ENCODE measurements around the gene MFAP3L.

GRCh38 chr4:170035845-170036244, 9.7 kb upstream of the MFAP3L start:
- TF ChIP-seq, protein P1, sequence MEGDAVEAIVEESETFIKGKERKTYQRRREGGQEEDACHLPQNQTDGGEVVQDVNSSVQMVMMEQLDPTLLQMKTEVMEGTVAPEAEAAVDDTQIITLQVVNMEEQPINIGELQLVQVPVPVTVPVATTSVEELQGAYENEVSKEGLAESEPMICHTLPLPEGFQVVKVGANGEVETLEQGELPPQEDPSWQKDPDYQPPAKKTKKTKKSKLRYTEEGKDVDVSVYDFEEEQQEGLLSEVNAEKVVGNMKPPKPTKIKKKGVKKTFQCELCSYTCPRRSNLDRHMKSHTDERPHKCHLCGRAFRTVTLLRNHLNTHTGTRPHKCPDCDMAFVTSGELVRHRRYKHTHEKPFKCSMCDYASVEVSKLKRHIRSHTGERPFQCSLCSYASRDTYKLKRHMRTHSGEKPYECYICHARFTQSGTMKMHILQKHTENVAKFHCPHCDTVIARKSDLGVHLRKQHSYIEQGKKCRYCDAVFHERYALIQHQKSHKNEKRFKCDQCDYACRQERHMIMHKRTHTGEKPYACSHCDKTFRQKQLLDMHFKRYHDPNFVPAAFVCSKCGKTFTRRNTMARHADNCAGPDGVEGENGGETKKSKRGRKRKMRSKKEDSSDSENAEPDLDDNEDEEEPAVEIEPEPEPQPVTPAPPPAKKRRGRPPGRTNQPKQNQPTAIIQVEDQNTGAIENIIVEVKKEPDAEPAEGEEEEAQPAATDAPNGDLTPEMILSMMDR (IDR thresholded peaks at IDR 0.05), result no peak
- TF ChIP-seq POLR2A (IDR thresholded peaks at IDR 0.05), result no peak
